AG04449 (cell line): ENCODE data around the gene MED29.

Source experiments
- CTCF ChIA-PET: fragments of 350-600 bp; formaldehyde crosslinking; extraction: SDS; loops from one replicate; lab custom pipeline; 2021; ENCODE audit warnings: antibody characterized with exemption; lab: Yijun Ruan, JAX
- POLR2A ChIA-PET: fragments of 400-600, 350-600 bp; formaldehyde crosslinking; extraction: SDS; loops from one replicate; lab custom pipeline; 2020; ENCODE audit warnings: antibody characterized with exemption, inconsistent platforms; lab: Yijun Ruan, JAX
- DNase-seq: peaks from one replicate; pipeline ENCODE4 v3.0.0-alpha.2; 2010; ENCODE audit warnings: low read depth, low spot score
- H3K4me3 ChIP-seq: 2 replicates; pipeline ENCODE4 v1.5.1; 2011; ENCODE audit warnings: low read depth, mild to moderate bottlenecking, control low read depth, low read length
- TF ChIP-seq, protein P1 (sequence below): IDR thresholded peaks from one replicate; pipeline ENCODE4 v1.5.1; 2011; ENCODE audit warnings: mild to moderate bottlenecking, moderate library complexity, low read length, control low read depth, inconsistent platforms; ENCODE audit not compliant: insufficient read depth; ENCODE audit errors: missing control alignments

MED29 gene

GRCh38 chr19:39362682-39363657 is 28.2 kb upstream of the MED29 start:
- no peak overlapping the region for H3K4me3 ChIP-seq
- ChIA-PET POLR2A (interaction anchor here (0.6 to 1.2 kb wide), 4 partner anchors 21 to 73 kb away, joined by 3 to 4 read pairs (median 3); partner anchors contain the start of genes MED29, PAF1, RPS16 and SAMD4B), CTCF (interaction anchor here (0.7 to 2.5 kb wide), 8 partner anchors 8 to 241 kb away, joined by 3 to 10 read pairs (median 8); partner anchors contain the start of genes MED29, PAF1 and SAMD4B)
- TF ChIP-seq, protein P1, sequence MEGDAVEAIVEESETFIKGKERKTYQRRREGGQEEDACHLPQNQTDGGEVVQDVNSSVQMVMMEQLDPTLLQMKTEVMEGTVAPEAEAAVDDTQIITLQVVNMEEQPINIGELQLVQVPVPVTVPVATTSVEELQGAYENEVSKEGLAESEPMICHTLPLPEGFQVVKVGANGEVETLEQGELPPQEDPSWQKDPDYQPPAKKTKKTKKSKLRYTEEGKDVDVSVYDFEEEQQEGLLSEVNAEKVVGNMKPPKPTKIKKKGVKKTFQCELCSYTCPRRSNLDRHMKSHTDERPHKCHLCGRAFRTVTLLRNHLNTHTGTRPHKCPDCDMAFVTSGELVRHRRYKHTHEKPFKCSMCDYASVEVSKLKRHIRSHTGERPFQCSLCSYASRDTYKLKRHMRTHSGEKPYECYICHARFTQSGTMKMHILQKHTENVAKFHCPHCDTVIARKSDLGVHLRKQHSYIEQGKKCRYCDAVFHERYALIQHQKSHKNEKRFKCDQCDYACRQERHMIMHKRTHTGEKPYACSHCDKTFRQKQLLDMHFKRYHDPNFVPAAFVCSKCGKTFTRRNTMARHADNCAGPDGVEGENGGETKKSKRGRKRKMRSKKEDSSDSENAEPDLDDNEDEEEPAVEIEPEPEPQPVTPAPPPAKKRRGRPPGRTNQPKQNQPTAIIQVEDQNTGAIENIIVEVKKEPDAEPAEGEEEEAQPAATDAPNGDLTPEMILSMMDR = no peak
- DNase-seq = no peak

- no peak overlapping the region for H3K4me3 ChIP-seq
- CTCF ChIA-PET = interaction anchor here (1.0 to 2.5 kb wide), 5 partner anchors 11 to 34 kb away, joined by 3 to 10 read pairs (median 7); partner anchors contain the start of genes MED29, PAF1 and SAMD4B
- POLR2A ChIA-PET = no interaction called here
- DNase-seq = no peak
- TF ChIP-seq, protein P1 = no peak
Observed at GRCh38 chr19:39363901-39364457, 27.2 kb upstream of the MED29 start.

DNA sequence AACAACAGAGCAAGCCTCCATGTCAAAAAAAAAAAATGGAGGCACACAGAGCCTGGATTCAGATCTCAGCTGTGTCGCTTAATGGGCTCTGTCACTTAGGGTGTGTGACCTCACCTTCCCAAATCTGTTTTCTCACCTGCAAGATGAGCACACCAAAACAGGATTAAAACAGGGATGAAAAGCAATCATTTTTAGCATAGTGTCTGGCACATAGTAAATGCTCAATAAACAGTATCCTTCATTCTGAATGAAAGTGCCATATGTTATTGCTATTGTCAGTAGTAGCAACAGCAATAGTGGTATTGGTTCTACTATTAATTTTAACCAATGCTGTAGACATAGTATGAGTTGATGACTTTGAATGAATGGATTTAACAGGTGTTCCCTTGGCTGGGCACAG is 25.6 kb upstream of the MED29 start:
- no peak overlapping the region for H3K4me3 ChIP-seq
- CTCF ChIA-PET = interaction anchor here (0.6 to 0.9 kb wide), 2 partner anchors 25 to 38 kb away, joined by 3 read pairs; partner anchors contain the start of genes MED29 and PAF1
- POLR2A ChIA-PET = no interaction called here
- no peak for DNase-seq
- TF ChIP-seq, protein P1 = no peak

GRCh38 chr19:39369200-39369599 is 22.0 kb upstream of the MED29 start:
- POLR2A ChIA-PET = interaction anchor here (1.7 kb wide), 1 partner anchor 22 kb away, joined by 5 read pairs; the partner anchor contains the start of genes MED29 and PAF1
- TF ChIP-seq, protein P1 = no peak
- DNase-seq = no peak
- CTCF ChIA-PET = interaction anchor here (2.8 kb wide), 1 partner anchor 28 kb away, joined by 9 read pairs; no protein-coding TSS in a partner anchor
- H3K4me3 ChIP-seq = no peak overlapping the region

GRCh38 chr19:39370735-39371134 is 20.4 kb upstream of the MED29 start:
- no peak for DNase-seq
- TF ChIP-seq, protein P1 = no peak
- ChIA-PET CTCF (interaction anchor here (0.8 to 2.8 kb wide), 4 partner anchors 8 to 27 kb away, joined by 3 to 9 read pairs (median 6); no protein-coding TSS in a partner anchor), POLR2A (interaction anchor here (0.9 to 1.7 kb wide), 2 partner anchors 9 to 21 kb away, joined by 4 to 5 read pairs; partner anchors contain the start of genes MED29 and PAF1)
- H3K4me3 ChIP-seq = no peak overlapping the region
